HEK293 (cell line): ENCODE results near the gene DOCK3.

Experiments used
- BCL11A ChIP-seq: fragments of 450-650 bp; formaldehyde crosslinking; IDR thresholded peaks from 2 replicates; pipeline ENCODE4 v1.5.1; 2016; ENCODE audit warnings: low read depth, missing biosample characterization, missing genetic modification characterization
- GLI2 ChIP-seq: fragments of 450-650 bp; formaldehyde crosslinking; IDR thresholded peaks from 2 replicates; pipeline ENCODE4; 2017; ENCODE audit warnings: missing biosample characterization, missing genetic modification characterization, low read depth, borderline replicate concordance
- SP3 ChIP-seq: fragments of 450-650 bp; formaldehyde crosslinking; IDR thresholded peaks from 2 replicates; pipeline ENCODE4 v1.5.1; 2016; ENCODE audit warnings: missing biosample characterization, missing genetic modification characterization
- ZBTB21 ChIP-seq: fragments of 450-650 bp; formaldehyde crosslinking; IDR thresholded peaks from 2 replicates; pipeline ENCODE4 v1.5.1; 2017; ENCODE audit warnings: missing biosample characterization, missing genetic modification characterization
- ZNF175 ChIP-seq: fragments of 450-650 bp; formaldehyde crosslinking; IDR thresholded peaks from 2 replicates; pipeline ENCODE4 v1.5.1; 2016; ENCODE audit warnings: missing biosample characterization, missing genetic modification characterization
- ZNF19 ChIP-seq: fragments of 450-650 bp; formaldehyde crosslinking; IDR thresholded peaks from 2 replicates; pipeline ENCODE4; 2016; ENCODE audit warnings: missing biosample characterization, missing genetic modification characterization, low read depth
- ZNF391 ChIP-seq: fragments of 450-650 bp; formaldehyde crosslinking; IDR thresholded peaks from 2 replicates; pipeline ENCODE4 v1.5.1; 2016; ENCODE audit warnings: low read depth, missing biosample characterization, missing genetic modification characterization, borderline replicate concordance
- ZNF423 ChIP-seq: fragments of 450-650 bp; formaldehyde crosslinking; IDR thresholded peaks from 2 replicates; pipeline ENCODE4 v1.5.1; 2016; ENCODE audit warnings: missing biosample characterization, missing genetic modification characterization
- ZNF768 ChIP-seq: fragments of 450-650 bp; formaldehyde crosslinking; IDR thresholded peaks from 2 replicates; pipeline ENCODE4 v1.5.1; 2018; ENCODE audit warnings: missing biosample characterization, mild to moderate bottlenecking, missing genetic modification characterization
- ZNF830 ChIP-seq: fragments of 450-650 bp; IDR thresholded peaks from 2 replicates; pipeline ENCODE4 v1.5.0; 2018; ENCODE audit warnings: missing biosample characterization, missing genetic modification characterization, low read depth, mild to moderate bottlenecking, moderate library complexity
- TF ChIP-seq, protein P1 (sequence below): fragments of 450-650 bp; formaldehyde crosslinking; conservative IDR thresholded peaks from 2 replicates; pipeline ENCODE4 v1.5.1; 2016; ENCODE audit warnings: low read depth, missing biosample characterization, missing genetic modification characterization
- TF ChIP-seq, protein P2 (sequence below): fragments of 450-650 bp; formaldehyde crosslinking; IDR thresholded peaks from 2 replicates; pipeline ENCODE4 v1.5.1; 2016; ENCODE audit warnings: missing biosample characterization, missing genetic modification characterization, low read depth
- TF ChIP-seq, protein P3 (sequence below): fragments of 450-650 bp; formaldehyde crosslinking; IDR thresholded peaks from 2 replicates; pipeline ENCODE4 v1.5.1; 2016; ENCODE audit warnings: missing biosample characterization, missing genetic modification characterization

DNA sequence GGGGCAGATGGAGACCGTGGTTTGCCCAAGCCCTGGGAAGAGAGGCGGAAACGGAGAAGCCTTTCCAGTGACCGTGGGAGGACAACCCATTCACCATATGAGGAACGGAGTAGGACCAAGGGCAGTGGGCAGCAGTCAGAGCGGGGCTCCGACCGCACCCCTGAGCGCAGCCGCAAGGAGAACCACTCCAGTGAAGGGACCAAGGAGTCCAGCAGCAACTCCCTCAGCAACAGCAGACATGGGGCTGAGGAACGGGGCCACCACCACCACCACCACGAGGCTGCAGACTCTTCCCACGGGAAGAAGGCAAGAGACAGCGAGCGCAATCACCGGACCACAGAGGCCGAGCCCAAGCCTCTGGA is 718.4 kb downstream of the DOCK3 start:
- TF ChIP-seq ZNF768 (tag by site-specific recombination) = no peak
- no peak for TF ChIP-seq GLI2 (tag by site-specific recombination)
- TF ChIP-seq, protein P1, sequence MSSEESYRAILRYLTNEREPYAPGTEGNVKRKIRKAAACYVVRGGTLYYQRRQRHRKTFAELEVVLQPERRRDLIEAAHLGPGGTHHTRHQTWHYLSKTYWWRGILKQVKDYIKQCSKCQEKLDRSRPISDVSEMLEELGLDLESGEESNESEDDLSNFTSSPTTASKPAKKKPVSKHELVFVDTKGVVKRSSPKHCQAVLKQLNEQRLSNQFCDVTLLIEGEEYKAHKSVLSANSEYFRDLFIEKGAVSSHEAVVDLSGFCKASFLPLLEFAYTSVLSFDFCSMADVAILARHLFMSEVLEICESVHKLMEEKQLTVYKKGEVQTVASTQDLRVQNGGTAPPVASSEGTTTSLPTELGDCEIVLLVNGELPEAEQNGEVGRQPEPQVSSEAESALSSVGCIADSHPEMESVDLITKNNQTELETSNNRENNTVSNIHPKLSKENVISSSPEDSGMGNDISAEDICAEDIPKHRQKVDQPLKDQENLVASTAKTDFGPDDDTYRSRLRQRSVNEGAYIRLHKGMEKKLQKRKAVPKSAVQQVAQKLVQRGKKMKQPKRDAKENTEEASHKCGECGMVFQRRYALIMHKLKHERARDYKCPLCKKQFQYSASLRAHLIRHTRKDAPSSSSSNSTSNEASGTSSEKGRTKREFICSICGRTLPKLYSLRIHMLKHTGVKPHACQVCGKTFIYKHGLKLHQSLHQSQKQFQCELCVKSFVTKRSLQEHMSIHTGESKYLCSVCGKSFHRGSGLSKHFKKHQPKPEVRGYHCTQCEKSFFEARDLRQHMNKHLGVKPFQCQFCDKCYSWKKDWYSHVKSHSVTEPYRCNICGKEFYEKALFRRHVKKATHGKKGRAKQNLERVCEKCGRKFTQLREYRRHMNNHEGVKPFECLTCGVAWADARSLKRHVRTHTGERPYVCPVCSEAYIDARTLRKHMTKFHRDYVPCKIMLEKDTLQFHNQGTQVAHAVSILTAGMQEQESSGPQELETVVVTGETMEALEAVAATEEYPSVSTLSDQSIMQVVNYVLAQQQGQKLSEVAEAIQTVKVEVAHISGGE (tag by site-specific recombination) = no peak
- TF ChIP-seq, protein P2, sequence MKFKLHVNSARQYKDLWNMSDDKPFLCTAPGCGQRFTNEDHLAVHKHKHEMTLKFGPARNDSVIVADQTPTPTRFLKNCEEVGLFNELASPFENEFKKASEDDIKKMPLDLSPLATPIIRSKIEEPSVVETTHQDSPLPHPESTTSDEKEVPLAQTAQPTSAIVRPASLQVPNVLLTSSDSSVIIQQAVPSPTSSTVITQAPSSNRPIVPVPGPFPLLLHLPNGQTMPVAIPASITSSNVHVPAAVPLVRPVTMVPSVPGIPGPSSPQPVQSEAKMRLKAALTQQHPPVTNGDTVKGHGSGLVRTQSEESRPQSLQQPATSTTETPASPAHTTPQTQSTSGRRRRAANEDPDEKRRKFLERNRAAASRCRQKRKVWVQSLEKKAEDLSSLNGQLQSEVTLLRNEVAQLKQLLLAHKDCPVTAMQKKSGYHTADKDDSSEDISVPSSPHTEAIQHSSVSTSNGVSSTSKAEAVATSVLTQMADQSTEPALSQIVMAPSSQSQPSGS (tag by site-specific recombination) = no peak
- TF ChIP-seq, protein P3, sequence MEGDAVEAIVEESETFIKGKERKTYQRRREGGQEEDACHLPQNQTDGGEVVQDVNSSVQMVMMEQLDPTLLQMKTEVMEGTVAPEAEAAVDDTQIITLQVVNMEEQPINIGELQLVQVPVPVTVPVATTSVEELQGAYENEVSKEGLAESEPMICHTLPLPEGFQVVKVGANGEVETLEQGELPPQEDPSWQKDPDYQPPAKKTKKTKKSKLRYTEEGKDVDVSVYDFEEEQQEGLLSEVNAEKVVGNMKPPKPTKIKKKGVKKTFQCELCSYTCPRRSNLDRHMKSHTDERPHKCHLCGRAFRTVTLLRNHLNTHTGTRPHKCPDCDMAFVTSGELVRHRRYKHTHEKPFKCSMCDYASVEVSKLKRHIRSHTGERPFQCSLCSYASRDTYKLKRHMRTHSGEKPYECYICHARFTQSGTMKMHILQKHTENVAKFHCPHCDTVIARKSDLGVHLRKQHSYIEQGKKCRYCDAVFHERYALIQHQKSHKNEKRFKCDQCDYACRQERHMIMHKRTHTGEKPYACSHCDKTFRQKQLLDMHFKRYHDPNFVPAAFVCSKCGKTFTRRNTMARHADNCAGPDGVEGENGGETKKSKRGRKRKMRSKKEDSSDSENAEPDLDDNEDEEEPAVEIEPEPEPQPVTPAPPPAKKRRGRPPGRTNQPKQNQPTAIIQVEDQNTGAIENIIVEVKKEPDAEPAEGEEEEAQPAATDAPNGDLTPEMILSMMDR (tag by site-specific recombination) = no peak
- TF ChIP-seq ZNF19 (tag by site-specific recombination) = no peak
- no peak for TF ChIP-seq ZNF423 (tag by site-specific recombination)
- TF ChIP-seq BCL11A (tag by site-specific recombination) = no peak
- TF ChIP-seq ZNF391 (tag by site-specific recombination) = no peak
- no peak for TF ChIP-seq ZNF830
- no peak for TF ChIP-seq ZBTB21 (tag by site-specific recombination)
- TF ChIP-seq ZNF175 (tag by site-specific recombination) = no peak
- no peak for TF ChIP-seq SP3 (tag by site-specific recombination)
